ENCODE results near the gene SOAT2.
"Not testable (repeated sequence)": the region's sequence is repeated elsewhere in the genome, so short reads cannot be mapped to it uniquely, and the experiment has no call there.

Gene SOAT2

DNA sequence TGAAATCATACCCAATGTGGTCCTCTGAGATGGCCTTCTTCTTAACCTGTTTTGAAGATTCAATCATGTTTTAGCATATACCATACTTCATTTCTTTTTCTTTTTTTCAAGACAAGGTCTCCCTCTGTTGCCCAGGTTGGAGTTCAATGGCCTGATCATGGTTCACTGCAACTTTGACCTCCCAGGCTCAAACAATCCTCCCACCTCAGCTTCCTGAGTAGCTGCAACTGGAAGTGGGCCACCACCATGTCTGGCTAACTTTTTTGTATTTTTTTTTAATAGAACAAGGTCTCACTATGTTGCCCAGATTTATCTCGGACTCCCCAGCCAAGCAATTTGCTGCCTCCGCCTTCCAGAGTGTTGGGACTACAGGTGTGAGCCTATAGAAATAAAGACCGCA, 30.4 kb downstream of the SOAT2 start:
- DNase-seq (ENCODE audit: low read depth in 2 of 2), result no peak

DNA sequence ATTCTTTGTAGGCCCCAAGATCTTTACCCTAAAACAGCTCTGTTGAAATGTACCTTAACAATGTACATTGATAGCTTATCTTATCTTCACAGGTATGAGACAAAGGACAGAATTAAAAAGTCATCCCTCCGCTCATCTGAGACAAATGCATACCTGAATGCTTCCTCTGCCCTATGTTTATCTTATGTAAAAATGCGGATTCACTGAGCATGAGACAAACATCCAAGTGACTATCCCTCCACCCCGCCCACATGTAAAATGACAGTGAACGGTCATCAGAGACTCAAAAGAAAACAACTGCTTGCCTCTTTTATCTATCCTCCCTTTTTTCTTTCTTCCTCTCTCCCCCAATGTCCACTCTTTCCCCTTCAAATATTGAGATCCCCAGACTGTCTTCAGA, 40.1 kb downstream of the SOAT2 start:
- no peak for DNase-seq (ENCODE audit: low read depth in 2 of 2)

DNA sequence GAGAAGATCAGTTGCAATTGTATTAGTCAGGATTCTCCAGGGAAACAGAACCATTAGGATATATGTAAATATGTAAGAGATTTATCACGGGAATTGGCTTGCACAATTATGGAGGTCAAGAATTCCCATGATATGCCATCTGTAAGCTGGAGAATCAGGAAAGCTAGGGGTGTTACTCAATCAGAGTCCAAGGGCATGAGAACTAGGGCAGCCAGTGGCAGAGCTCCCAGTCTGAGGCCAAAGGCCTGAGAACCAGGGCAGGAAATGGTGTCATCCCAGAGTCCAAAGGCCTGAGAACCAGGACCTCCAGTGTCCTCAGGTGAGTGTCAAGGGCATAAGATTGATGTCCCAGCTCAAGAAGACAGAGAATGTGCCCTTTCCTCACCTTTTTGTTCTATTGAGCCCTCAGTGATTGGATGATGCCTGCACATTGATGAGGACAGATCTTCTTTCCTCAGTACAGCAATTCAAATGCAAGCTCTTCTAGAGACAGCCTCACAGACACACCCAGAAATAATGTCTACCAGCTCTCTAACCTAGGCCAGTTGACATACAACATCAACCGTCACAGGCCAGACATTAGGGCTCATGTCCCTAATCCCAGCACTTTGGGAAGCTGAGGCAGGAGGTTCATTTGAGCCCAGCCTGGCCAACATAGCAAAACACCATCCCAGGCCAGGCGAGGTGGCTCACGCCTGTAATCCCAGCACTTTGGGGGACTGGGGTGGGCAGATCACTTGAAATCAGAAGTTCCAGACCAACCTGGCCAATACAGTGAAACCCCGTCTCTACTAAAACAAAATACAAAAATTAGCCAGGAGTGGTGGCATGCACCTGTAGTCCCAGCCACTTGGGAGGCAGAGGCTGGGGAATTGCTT, 42.3 kb downstream of the SOAT2 start:
- DNase-seq (ENCODE audit: low read depth in 2 of 2), result no peak

DNA sequence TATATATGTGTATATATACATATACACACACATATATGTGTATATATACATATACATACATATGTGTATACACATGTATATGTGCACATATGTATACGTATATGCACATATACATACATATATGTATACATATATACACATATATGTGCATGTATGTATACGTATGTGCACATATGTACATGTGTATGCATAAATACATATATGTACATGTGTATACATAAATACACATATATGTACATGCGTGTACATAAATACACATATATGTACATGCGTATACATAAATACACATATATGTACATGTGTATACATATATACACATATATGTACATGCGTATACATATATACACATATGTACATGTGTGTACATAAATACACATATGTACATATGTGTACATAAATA, 43.9 kb downstream of the SOAT2 start:
- DNase-seq (ENCODE audit: low read depth in 2 of 2), result no peak

DNA sequence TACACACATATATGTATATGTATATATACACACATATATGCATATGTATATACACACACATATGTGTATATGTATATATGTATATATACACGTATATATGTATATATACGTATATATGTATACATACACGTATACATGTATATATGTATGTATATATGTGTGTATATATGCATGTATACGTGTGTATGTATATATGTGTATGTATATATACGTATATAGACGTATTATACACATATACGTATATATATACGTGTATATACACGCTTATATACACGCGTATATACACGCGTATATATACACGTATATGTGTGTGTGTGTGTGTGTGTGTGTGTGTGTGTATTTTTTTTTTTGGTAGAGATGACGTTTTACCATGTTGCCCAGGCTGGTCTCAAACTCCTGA, 44.4 kb downstream of the SOAT2 start:
- DNase-seq (ENCODE audit: low read depth in 2 of 2), result no peak

DNA sequence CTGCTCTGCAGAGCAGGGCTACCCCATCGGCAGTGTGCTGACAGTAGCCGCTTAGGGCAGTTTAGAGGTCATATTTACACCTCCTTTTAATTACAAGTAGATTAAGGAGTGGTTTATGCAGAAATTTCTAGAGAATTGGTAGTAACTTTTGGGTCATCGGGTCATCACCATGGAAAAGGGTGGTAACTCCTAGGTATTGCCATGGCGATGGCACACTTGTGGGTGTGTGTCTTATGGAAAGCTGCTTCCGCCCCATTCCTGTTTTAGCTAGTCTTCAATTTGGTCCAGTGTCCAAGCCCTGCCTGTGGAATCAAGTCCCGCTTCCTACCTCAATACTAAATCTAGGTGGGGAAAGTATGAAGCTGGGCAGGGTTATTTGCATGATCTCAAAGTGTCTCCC, 47.8 kb downstream of the SOAT2 start:
- no peak for DNase-seq (ENCODE audit: low read depth in 2 of 2)

DNA sequence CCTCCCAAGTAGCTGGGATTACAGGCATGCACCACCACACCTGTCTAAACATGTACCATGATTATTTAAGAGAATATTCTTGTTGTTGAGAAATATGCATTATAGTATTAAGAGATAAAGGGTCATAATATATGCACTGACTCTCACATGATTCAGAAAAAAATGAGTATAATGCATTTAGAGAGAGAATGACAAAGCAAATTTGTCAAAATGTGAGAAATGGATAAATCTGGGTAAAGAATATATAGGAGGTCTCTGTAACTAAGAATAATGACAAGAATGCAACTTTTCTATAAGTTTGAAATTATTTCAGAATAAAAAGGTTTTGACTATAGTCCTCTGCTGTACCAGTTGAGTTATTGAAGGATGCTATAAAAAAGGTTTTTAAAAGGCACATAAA, 49.1 kb downstream of the SOAT2 start:
- no peak for DNase-seq (ENCODE audit: low read depth in 2 of 2)

DNA sequence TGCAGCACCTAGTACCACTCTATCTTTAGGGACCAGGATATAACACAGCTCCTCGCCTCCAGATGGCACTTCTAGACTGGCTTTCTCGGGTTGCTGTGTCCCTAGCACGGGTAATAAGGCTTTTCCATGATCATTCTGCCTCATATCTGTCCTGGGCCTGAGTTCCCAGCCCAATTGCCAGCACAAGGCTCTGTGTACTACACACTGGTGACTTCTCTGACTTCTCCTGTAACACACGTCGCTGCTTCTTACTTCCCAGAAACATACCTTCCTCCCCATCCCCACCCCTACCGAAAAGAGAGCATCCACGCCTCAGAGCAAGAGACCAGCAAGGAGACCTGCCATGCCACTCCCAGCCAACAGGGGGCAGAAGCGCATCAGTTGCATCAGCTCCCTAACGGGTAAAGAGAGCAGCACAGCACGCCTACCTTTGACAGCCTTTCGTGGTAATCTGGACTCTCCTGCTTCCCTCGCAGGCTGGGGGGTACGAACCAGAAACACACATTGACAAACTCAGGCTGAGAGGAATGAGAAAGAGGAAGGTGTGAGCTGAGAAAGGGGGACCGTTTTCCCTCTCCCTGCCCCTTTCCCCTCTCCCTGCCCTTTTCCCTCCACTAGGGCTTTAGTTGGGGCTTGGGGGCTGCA, 56.0 kb downstream of the SOAT2 start:
- peak; percentile 82 to 91 for DNase-seq (ENCODE audit: low read depth in 2 of 2)

DNA sequence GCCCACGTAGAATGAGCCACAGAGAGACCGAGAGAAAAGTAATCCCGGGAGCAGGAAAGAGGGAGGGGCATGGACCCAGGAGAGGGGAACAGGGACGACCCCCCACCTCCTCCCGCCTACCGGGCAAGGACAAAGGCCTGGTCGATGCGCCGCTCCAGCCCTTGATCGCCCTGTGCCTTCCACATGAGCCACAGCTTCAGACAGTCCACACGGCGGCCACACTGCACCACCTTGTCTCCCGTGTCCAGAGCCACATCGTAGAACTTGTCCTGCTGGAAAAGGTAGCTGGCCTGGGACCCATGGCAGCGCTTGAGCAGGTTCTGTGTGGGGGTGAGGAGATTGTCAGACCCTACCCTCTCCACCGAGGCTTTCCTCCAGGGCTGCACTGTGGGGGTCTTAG, 56.7 kb downstream of the SOAT2 start:
- no peak for DNase-seq (ENCODE audit: low read depth in 2 of 2)

DNA sequence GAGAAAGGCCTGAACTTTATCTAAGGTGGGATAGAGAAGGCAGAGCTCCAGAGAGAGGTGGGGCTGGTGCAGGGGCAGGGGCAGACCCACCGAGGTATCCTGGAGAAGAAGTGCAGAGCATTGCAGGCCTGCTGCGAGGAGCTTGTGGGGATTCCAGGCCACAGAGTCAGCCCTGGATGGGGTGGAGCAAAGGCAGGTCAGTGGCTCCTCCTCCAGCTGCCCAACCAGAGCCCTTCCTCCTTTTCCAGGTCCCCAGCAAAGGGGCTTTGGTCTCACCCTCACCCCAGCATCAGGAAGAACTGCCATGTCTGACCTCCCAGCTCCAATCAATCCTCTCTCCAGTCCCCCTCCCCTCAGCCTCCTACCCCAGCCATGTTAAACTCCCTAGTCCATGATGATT, 57.4 kb downstream of the SOAT2 start:
- DNase-seq (ENCODE audit: low read depth in 2 of 2), result no peak

DNA sequence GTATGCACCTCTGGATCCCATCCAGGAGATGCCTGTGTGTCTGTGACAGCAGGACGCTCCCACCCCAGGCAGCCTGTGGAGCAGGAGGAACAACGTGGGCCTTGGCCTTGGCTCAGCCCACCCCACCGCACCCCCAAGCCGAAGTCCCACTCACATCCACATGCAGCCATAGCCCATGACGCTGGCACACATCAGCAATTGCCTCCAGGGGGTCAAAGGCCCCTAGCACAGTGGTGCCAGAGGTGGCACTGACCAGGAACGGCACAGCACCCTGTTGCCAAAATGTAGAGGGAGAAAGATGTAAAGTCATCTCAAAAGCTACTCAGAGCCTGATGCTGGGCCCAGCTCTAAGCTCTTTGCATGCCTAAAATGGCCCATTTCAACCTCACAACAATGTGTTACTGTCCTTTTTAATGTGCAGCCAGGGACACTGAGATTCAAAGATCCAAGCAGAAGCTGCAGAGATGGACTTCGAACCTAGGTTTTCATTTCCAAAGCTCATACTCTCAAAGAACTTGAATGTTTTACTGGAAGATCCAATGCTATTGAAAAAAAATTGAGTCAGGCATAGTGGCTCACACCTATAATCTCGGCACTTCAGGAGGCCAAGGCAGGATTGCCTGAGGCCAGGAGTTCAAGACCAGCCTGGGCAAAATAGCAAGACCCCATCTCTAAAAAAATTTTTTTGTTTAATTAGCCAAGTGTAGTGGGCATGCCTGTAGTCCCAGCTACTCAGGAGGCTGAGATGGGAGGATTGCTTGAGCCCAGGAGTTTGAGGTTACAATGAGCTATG, 58.0 kb downstream of the SOAT2 start:
- no peak for DNase-seq (ENCODE audit: low read depth in 2 of 2)

DNA sequence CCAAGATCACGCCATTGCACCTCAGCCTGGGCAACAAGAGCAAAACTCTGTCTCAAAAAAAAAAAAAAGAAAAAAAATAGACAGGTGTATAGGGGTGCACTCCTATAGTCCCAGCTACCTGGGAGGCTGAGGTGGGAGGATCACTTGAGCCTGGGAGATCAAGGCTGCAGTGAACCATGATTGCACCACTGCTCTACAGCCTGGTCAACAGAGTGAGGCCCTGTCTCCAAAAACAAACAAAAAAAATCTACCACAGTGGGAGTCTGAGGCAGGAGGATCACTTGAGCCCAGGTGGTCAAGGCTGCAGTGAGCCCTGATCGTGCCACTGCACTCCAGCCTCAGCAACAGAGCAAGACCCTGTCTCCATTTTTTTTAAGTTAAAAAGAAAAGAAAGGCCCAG, 59.7 kb downstream of the SOAT2 start:
- not testable (repeated sequence) for DNase-seq (ENCODE audit: low read depth in 2 of 2)

DNA sequence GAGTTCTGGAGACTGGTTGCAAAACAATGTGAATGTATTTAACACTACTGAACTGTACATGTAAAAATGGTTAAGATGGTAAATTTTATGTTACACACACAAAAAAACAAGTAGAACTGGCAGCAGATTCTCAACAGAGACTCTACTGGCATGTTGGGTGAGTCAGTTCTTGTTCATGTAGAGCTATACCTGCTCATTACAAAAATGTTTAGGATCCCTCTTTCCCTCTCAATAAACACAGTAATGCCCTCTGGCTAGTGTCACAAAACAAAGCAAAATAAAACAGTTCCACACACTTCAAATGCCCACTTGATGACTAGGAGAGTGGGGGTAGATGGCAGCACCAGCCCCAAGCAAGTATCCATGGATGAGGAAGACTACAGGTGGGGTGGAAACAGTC, 63.6 kb downstream of the SOAT2 start:
- DNase-seq (ENCODE audit: low read depth in 2 of 2), result no peak

DNA sequence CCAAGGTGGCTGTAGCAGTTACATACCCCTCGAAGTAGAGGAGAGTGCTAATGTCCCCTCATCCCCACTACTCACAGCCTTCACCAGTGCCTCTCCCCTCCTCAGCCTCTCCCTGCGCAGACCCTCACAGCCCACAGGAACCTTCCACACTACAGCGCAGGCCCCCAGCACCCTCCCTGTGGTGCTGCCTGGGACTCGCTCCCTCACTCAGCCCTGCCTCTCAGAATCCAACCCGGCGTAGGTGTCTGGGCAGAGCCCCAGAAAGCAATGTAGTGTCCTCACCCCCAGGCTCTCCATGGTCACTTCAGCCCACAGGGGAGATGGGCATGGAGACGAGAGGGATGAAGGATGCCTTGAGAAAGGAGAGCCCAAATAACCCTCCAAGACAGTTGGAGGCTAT, 66.4 kb downstream of the SOAT2 start:
- no peak for DNase-seq (ENCODE audit: low read depth in 2 of 2)

DNA sequence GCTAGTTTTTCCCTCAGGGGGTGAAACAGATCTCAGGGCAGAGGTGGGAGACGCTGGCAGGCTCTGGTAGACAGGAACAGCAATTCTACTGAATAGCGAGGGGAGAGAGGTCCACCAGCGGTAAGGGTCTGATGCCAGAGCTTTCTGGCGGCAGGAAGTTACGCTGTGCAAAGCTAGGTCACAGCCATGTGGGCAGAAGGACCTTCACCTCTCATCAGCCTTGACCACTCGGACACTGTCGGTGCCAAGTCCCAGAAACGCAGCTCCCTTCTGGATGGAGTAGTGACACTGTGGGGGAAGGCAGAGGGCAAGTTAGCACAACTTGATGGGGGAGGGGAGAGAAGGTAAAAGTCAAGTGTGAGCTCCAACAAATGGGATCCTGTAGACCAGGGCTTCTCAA, 66.9 kb downstream of the SOAT2 start:
- DNase-seq (ENCODE audit: low read depth in 2 of 2), result no peak

DNA sequence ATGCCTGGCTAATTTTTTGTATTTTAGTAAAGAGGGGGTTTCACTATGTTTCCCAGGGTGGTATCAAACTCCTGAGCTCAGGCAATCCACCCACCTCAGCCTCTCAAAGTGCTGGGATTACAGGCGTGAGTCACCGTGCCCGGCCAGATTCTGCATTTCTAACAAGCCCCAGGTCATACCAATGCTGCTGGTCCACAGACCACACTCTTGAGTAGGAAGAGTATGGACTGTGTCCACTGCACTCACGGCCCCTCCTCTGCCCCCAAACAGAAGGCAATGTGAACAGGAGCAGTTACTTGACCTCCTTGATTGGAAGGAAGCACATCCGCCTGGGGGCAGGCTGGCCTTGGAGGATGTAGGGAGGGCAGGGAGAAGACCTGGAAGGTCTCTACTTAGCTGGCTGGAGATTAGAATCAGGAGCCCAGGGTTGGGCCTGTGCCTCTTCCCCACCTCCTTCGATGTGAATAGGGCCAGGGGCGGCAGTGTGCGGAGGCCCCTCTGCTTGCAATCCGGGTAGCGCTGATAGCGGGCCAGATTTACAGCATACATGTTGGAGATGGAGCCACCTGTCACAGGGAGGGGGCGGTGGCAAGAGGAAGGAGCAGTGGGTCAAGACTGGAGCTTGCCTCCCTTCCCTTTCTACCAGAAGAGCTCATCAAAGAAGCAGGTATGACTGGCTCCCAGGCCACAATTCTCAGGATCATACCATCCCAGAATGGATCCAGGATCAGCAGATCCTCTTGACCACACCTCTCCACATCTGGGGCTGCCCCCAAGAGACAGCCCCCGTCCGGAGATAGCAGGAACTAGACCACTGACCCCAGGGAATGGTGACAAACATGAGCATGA, 67.8 kb downstream of the SOAT2 start:
- no peak for DNase-seq (ENCODE audit: low read depth in 2 of 2)

DNA sequence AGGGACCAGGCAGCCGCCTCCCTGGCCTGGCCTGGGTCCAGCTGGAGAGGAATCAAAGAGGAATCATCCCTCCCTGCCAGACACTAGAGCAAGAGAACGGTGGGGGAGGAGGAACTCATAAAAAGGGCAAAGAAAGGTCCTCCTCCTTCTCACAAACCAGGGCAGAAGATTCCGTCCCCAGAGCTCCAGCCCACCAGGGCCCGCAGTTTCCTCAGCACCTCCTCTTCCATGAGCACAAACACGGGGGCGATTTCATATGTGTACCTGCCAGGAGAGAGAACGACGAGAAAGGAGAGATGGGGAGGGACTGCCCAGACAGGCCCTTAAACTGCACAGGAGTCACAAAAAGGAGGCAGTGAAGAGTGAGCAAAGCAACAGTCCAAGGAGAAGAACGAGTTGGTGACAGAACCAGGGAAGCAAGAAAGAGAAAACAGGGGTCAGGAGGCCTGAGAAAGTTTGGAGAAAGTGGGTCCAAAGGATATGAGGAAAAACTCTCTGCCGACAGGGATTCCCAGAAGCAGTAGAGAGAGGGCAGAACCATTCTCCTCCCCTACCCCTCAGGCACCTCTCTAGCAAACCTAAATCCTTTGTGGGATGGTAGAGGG, 68.5 kb downstream of the SOAT2 start:
- DNase-seq (ENCODE audit: low read depth in 2 of 2), result no peak

DNA sequence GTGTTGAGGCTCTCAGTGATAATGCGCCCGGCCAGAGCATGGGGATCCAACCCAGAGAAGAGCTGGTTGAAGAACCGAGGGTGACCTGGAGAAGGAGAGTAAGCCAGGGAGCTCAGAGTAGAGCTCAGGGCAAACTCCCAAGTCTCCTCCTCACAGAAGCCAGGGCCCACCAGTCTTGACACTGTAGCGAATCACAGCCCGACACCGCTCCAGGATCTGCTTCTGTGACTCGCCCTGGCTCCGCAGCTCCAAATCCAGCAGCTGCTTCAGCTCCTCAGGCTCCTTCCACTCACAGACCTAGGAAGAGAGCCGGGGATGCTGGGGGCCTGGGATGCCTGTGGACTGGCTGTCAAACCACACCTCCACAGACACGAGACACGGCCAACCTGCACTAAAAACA, 69.1 kb downstream of the SOAT2 start:
- DNase-seq (ENCODE audit: low read depth in 2 of 2), result no peak

DNA sequence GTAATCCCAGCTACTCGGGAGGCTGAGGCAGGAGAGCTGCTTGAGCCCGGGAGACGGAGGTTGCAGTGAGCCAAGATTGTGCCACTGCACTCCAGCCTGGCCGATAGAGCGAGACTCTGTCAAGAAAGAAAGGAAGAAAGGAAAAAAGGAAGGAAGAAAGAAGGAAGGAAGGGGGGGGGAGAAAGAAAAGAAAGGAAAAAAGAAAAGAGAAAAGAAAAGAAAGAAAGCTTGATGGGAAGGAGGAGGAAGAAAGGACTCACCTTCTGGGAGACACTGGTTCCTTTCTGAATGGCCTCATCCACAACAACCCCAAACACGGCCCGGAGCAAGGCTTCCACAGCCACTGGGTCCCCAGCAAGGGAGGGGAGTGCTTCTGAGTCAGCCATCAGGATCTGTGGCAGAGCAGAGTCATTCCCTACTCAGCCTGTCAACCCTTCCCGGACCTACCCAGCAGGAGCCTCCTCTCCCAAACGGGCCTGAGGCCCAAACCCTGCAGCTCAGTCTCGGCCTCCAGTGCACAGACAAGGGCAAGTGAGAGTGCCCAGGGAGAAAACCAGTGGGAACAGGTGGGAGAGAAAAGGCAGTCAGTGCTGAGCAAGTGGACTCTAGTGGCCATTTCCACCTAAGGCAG, 69.9 kb downstream of the SOAT2 start:
- DNase-seq (ENCODE audit: low read depth in 2 of 2), result no peak
